Stimulated activated naive B cell treated with anti-CD40 and anti-IgM and Interleukin-4, amounts not matched to agents 10 μg/mL and 1 μg/mL and 100 μg/mL, for 72 hours (primary cell): ENCODE data around the gene IVD.

Source experiments
- ATAC-seq, 2 donors: fragments of 150-1000 bp; cut with Tn5 transposase; replicated peaks; 2 replicates each; pipeline ENCODE4 v1.10.0; 2021; ENCODE audit warnings: moderate library complexity in 1 of 2
- DNase-seq: peaks from one replicate; pipeline ENCODE4 v3.0.0; 2021
- H3K27ac Mint-ChIP-seq: one replicate; pipeline ENCODE4 v1.8.0; 2022; ENCODE audit warnings: mild to moderate bottlenecking, mixed read lengths
- H3K27me3 Mint-ChIP-seq, 2 donors: one replicate each; pipeline ENCODE4 v1.8.0; 2022; ENCODE audit warnings: mixed read lengths in 2 of 2
- H3K36me3 Mint-ChIP-seq, 2 donors: one replicate each; pipeline ENCODE4 v1.8.0; 2022; ENCODE audit warnings: mixed read lengths in 2 of 2, mild to moderate bottlenecking in 1 of 2
- H3K4me1 Mint-ChIP-seq, 2 donors: one replicate each; pipeline ENCODE4 v1.8.0; 2022; ENCODE audit warnings: mixed read lengths in 2 of 2, mild to moderate bottlenecking in 1 of 2
- H3K4me3 Mint-ChIP-seq, 2 donors: one replicate each; pipeline ENCODE4 v1.8.0; 2022; ENCODE audit warnings: mild to moderate bottlenecking in 2 of 2, mixed read lengths in 2 of 2, moderate library complexity in 1 of 2
- H3K9me3 Mint-ChIP-seq, 2 donors: one replicate each; pipeline ENCODE4 v1.8.0; 2022; ENCODE audit warnings: mixed read lengths in 2 of 2, mild to moderate bottlenecking in 1 of 2

Gene IVD

DNA sequence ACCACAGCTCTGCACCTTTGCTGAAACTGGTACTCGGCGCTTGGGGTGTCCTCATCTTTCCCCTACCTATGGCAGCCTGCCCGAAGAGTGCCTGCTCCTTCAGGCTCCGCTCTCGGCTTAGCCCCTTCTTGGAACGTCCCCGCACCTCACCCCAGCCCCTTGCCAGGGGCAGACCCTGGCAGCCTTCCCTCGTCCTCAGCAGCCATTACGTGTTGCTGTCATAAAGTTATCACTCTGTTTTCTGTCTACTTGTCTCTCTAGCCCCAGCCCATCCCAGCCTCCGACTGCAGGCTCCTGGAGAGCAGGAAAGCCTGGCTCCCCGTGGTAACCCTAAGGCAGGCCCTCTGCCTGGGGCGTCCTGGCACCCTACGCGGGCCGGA, 30.1 kb downstream of the IVD start:
- Mint-ChIP-seq H3K4me1 (peaks cover 32 to 46% of the 10 kb centered on the region in 2 donors), H3K9me3 (no peaks in the 10 kb centered on the region), H3K36me3 (no peaks in the 10 kb centered on the region), H3K27me3 (peaks cover 45 to 46% of the 10 kb centered on the region in 2 donors), H3K27ac (no peak overlapping the region), H3K4me3 (peak overlapping the region; percentile 10 to 46)
- ATAC-seq = no peak
- no peak for DNase-seq

DNA sequence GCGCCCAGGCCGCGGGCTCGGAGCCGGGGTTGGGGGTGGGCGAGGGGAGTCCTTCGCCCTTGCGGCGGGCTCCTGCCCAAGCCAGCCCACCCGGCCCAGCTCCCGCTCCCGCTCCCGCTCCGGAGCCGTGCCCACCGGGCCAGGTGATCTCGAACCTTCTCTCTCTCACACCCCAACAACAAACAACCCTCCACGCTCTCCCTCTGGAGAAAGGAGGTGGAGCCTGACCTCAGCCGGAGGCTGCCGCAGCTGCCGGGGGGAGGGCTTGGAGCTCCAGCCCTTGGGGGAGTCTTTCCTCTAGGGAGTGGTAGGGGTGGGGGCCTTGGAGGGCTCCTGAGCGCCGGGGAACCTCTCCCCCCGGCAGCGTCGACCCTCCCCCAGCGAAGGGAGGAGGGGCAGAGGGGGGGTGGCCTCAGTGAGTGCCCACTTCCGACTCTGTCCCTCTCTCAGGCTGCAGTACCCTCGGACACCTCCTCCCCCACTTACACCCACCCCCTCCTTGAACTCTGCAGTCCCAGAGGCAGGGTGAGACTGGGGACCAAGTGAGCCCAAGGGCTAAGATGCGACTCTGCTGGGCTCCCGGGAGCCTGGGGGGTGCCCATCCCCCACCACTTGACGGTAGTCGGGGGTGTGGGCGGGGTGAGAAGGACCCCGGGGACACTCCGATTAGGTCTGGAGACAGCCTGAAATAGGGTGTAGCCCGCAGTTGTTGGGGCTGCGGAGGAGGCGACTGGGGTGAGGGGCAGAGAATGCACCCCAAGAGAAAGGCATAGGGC, 30.7 kb downstream of the IVD start:
- H3K27me3 Mint-ChIP-seq = peaks cover 45 to 46% of the 10 kb centered on the region in 2 donors
- H3K36me3 Mint-ChIP-seq = no peaks in the 10 kb centered on the region
- ATAC-seq (no peak), DNase-seq (no peak)
- peak overlapping the region; percentile 69 to 80 for H3K4me3 Mint-ChIP-seq
- H3K27ac Mint-ChIP-seq = peak overlapping the region; percentile 62
- H3K4me1 Mint-ChIP-seq = peaks cover 32 to 46% of the 10 kb centered on the region in 2 donors
- no peaks in the 10 kb centered on the region for H3K9me3 Mint-ChIP-seq

DNA sequence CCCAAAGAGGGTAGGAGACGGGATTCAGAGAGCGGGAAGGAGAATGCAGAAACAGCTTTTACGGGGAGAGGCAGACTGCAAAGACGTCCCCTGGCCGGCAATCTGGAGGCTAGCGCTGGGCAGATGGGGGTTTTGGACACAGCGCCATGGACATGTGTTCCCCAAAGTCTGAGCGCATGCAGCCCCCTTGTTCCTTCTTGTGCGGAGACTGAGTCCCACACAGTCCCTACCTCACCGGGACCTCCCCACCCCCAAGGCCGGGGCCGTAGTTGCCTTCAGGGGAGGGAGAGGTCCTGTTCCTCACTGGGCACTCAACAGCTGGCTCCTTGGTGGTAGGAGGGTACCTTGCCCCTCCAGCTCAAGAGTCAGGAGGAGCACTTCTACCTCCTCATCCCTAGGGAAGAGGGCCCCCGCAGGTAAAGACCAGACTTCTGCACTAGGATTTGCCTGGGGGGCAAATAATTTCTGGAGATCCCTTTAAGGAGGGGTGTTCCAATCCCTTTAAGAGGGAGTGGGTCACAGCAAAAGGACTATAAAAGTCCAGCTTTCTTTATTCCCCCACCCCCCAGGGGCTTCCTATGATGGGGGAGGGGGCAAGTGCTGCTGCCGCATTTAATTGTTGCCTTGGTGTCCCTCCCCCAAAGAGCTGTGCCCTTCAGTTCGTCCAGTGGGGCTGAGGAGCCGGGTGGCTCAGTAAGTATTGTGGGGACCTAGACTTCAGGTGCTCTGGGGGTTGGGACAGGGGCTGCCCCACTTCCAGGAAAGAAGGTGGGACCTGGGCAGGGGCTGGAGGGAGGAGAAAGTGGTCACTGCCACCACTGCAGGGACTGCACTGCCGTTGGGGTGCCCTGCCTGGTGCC, 31.5 kb downstream of the IVD start:
- H3K27me3 Mint-ChIP-seq = peaks cover 45 to 46% of the 10 kb centered on the region in 2 donors
- ATAC-seq = no peak
- no peak overlapping the region for H3K27ac Mint-ChIP-seq
- H3K9me3 Mint-ChIP-seq = no peaks in the 10 kb centered on the region
- H3K4me3 Mint-ChIP-seq = peak overlapping the region; percentile 66 to 80
- H3K4me1 Mint-ChIP-seq = peaks cover 32 to 46% of the 10 kb centered on the region in 2 donors
- no peak for DNase-seq
- no peaks in the 10 kb centered on the region for H3K36me3 Mint-ChIP-seq

DNA sequence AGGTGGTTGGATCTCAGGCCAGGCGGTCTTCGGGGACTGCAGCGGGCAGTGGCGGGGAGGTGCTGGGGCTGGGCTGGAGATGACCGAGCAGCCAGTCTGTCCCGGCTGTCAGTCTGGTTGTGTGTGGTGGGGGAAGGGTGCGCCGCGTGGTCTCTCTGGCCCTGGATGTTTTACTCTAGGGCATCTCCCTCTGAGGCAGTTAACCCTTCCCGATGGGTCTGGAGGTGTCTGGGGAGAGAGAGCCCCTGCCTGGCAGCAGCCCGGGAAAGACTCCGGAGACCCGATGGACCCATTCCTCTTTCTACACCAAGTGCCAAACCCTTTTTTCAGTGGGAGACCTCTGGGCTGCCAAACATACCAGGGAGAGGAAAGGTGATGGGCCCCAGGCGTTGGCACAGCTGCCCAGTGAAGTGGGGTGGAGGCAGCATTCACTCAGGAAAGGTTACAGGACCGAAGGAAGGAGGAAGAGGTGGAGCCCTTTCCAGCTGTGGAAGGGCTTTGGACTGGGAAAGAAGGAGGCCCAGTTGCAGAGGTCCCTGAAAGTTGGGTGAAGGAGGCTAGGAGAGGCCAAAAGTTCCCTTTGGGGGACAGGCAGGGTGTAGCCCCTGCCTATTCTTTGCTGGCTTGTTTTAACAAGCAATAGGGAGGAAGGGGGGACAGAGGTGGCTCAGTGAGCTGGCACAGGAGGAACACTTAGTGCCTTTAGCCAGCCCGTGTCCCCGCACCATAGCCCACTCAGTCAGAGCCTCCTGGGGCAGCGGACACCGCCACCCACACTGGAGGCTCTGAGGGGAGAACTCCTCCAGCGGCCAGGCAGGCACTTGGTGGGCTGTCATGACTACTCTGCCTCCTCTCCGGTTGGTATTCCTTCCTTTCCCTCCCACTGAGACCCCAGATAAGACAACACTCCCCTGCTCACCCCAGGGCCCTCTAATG, 32.4 kb downstream of the IVD start:
- ATAC-seq (no peak), DNase-seq (no peak)
- no peak overlapping the region for H3K4me3 Mint-ChIP-seq
- no peaks in the 10 kb centered on the region for H3K9me3 Mint-ChIP-seq
- H3K27ac Mint-ChIP-seq = no peak overlapping the region
- peaks cover 40 to 54% of the 10 kb centered on the region in 2 donors for H3K4me1 Mint-ChIP-seq
- no peaks in the 10 kb centered on the region for H3K36me3 Mint-ChIP-seq
- peaks cover 45 to 46% of the 10 kb centered on the region in 2 donors for H3K27me3 Mint-ChIP-seq

DNA sequence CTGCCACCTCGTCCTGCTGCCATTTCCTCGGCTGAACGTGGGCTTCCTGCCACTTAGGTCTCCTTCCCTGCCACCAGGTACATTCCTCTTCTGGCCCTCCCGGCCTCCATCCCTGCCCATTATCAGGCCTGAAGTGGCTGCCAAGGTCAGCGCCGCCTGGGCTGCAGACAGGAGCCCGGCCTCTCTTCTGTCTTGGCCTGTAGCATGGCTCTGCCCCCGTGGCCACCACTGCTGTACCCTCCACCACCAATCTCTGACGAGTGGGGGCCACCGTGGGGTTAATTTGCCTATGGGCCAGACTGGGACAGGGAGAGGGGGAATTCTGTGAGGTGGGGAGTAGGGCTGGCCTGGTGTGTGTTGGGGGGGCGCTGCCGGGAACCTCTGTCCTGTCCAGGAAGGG, 33.1 kb downstream of the IVD start:
- ATAC-seq (no peak), DNase-seq (no peak)
- no peaks in the 10 kb centered on the region for H3K9me3 Mint-ChIP-seq
- H3K4me3 Mint-ChIP-seq = no peak overlapping the region
- peaks cover 45 to 46% of the 10 kb centered on the region in 2 donors for H3K27me3 Mint-ChIP-seq
- peaks cover 2% of the 10 kb centered on the region in 2 donors for H3K36me3 Mint-ChIP-seq
- H3K4me1 Mint-ChIP-seq = peaks cover 45 to 61% of the 10 kb centered on the region in 2 donors
- no peak overlapping the region for H3K27ac Mint-ChIP-seq

DNA sequence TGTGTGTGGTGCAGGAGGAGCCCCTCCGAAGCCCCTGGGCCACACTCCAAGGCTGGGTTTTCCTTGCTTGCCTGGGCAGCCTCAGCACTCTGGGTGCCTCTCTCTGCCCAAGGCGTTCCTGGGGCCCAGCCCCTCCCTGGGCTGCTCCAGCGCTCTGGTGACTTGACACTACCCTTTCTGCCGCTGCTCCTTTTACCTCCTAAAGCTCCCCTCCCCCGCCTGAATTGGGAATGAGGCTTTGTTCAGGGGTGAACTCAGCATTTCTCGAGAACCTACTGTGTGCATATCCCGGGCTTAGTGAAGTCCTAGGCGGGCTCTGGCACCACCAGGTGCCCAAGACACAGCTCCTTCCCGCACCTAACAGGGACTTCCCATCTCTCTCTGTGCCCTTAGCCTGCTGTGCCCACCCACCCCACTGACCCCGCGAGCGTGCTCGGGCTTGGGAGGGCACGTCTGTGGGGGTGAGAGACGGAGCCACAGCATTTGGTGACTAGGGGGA, 33.9 kb downstream of the IVD start:
- H3K4me1 Mint-ChIP-seq = peaks cover 53 to 69% of the 10 kb centered on the region in 2 donors
- no peak for ATAC-seq
- H3K27ac Mint-ChIP-seq = peak overlapping the region; percentile 92
- DNase-seq = no peak
- peaks cover 3% of the 10 kb centered on the region in 2 donors for H3K36me3 Mint-ChIP-seq
- peaks cover 45 to 46% of the 10 kb centered on the region in 2 donors for H3K27me3 Mint-ChIP-seq
- no peaks in the 10 kb centered on the region for H3K9me3 Mint-ChIP-seq
- H3K4me3 Mint-ChIP-seq = peak overlapping the region; percentile 85 to 94

DNA sequence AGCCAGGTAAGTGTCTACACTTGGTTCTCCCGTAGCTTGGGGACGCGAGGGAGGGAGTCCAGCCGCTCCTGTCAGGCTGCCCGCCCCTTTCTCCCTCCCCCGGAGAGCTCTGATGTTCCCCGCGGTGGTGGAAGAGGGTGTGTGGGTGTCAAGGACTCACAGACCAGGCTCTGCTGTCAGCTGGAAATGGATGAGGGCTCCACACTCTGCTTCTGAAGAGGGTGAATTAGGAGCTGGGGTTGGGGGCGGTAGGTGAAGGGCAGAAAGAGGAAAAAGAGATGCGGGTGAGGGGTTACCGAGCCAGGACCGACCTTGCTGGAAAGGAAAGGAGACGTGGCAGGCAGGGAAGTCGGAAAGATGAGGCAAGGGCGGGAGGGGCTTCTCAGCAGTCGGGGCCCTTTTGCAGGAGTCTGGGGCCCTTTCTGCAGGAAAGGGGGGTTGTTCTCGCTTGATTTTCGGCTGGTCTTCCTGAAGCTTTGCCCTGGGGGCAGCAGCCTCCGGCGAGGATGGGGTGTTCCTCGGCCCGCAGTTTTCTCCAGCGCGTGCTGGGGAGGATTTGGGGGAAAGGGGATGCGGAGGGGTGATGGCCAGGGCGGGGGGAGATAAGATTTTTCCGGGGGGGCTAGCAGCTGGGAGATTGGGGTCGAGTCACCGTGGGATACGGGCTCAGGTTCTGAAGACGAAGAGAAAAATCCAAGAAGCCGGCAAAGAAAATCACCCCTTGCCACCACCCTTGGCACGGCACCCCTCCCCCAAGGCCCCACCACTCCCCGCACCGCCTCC, 34.6 kb downstream of the IVD start:
- Mint-ChIP-seq H3K9me3 (no peaks in the 10 kb centered on the region), H3K27me3 (peaks cover 43 to 46% of the 10 kb centered on the region in 2 donors), H3K4me3 (peak overlapping the region; percentile 85 to 94), H3K4me1 (peaks cover 57 to 75% of the 10 kb centered on the region in 2 donors), H3K27ac (peak overlapping the region; percentile 92), H3K36me3 (peaks cover 3% of the 10 kb centered on the region in 2 donors)
- ATAC-seq (peak in 1 of 2 donors; percentile 7), DNase-seq (no peak)

DNA sequence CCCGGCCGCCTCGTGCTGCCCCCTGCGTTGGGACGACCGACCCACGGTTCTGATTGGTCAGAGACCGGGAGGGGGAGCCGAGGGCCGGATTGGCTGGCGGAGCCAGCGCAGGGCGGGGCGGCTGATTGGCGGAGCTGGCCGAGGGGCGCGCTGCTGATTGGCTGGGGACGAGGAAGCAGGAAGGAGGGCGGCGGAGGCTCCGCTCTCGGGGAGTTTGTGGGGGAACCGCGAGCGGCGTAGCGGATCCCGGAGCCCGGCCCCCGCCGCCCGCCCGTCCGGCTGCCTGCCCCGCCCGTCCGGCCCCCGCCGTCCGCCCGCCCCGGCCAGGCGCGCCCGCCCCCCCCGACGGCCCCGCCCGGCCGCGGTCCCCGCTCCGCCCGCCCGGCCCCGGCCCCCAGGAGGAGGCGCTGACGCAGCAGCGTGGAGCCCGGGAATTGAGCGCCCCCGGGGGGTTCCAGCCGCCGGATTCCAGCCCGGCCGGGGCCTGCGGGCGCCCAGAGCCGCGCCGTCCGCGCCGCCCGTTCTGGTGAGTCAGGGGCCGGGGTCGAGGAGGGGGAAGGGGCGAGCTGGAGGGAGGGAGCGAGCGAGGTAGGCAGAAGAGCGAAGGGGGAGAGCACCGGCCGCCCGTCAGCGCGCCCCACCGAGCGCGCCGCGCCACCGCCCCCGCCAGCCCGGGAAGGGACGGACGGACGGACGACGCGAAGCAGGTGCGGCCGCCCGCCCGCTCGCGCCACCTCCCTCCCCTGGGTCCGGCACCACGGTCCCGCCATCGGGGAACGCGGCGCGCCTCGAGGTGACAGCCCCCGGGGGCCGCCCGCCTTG, 35.4 kb downstream of the IVD start, which contains the start of gene BAHD1:
BAHD1 (plus strand) TSS at position 211 of the 822 bp plus-strand sequence. CDS start 17,512 bp downstream, outside the sequence.
- peak; percentile 90 to 92 for ATAC-seq
- H3K4me1 Mint-ChIP-seq = peaks cover 55 to 77% of the 10 kb centered on the region in 2 donors
- peak within 1 kb of the TSS; percentile 92 to 94 for H3K4me3 Mint-ChIP-seq
- no peaks in the 10 kb centered on the region for H3K9me3 Mint-ChIP-seq
- H3K27ac Mint-ChIP-seq = peak within 1 kb of the TSS; percentile 92
- DNase-seq = peak; percentile 96
- peaks cover 3% of the 10 kb centered on the region in 2 donors for H3K36me3 Mint-ChIP-seq
- peaks cover 35 to 41% of the 10 kb centered on the region in 2 donors for H3K27me3 Mint-ChIP-seq

DNA sequence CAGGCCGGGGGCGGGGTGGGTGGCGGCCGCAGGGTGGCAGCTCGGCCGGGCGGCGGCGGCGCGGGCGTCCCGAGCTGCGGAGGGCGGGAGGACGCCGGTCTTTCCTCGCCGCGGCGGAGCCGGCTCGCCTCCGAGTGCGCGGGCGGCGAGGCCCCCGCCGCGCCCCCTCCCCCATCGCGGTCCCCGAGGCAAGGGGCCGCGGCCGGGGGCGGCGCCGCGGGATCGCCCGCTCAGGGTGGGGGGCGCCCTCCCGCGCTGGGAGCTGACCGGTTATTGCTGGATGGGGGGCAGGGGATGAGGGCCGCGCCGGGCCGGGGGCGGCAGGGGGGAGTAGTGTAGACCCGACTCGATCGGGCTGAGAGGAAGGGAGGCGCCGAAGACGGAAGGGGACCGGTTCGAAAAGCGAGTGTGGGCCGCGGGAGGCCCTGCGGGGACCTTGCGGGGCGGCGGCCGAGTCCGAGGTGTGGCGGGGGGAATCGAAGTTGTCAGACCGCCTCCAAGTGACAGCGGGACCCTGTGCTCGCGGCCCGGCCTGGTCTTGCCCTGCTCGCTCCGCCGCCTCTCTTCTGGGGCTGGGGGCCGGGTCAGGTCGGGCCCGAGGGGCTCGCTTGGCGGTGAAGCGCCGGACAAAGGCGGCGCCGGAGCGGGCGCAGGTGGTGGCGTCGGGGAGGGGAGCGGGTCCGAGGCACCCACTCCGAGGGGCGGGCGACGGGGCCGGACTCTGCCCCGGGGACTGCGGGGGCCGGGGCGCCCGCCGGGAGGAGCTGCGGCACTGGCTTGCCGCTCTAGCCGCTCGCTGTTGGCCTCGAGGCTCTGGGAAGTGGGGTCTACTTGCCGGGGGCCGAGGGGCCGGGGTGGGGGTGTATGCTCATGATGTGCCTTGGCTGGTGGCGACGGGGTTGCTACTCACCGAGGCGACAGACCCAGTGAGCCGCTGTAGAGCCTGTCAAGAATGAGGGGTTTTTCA, 36.3 kb downstream of the IVD start:
- ATAC-seq (peak; percentile 3 to 8), DNase-seq (no peak)
- H3K4me1 Mint-ChIP-seq = peaks cover 49 to 69% of the 10 kb centered on the region in 2 donors
- peak overlapping the region; percentile 89 to 92 for H3K4me3 Mint-ChIP-seq
- H3K27ac Mint-ChIP-seq = peak overlapping the region; percentile 79
- peaks cover 26 to 32% of the 10 kb centered on the region in 2 donors for H3K27me3 Mint-ChIP-seq
- H3K9me3 Mint-ChIP-seq = no peaks in the 10 kb centered on the region
- H3K36me3 Mint-ChIP-seq = peaks cover 3% of the 10 kb centered on the region in 2 donors

DNA sequence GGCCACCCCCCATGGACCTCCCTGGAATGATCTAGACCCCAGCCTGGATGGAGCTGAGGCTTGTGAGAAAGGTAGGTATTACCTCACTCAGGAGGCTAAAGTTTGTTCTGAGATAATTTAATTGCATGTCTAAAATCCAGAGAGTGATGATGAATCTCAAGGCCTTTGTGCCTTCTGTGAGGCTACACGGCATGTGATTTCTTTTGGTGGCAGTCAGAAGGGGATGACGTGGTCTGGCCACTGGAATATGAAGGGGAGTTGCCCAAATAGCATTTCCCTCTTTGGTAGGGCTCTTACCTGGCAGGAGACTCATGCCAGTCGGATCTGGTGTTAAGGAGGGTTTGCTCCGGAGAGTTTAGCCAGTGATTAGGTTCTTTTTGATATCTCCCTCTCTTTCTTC, 37.7 kb downstream of the IVD start:
- H3K4me1 Mint-ChIP-seq = peaks cover 40 to 55% of the 10 kb centered on the region in 2 donors
- peaks cover 3% of the 10 kb centered on the region in 2 donors for H3K36me3 Mint-ChIP-seq
- ATAC-seq (no peak), DNase-seq (no peak)
- H3K27me3 Mint-ChIP-seq = peaks cover 12 to 18% of the 10 kb centered on the region in 2 donors
- H3K27ac Mint-ChIP-seq = no peak overlapping the region
- H3K4me3 Mint-ChIP-seq = peak overlapping the region in 1 of 2 donors; percentile 92
- no peaks in the 10 kb centered on the region for H3K9me3 Mint-ChIP-seq

DNA sequence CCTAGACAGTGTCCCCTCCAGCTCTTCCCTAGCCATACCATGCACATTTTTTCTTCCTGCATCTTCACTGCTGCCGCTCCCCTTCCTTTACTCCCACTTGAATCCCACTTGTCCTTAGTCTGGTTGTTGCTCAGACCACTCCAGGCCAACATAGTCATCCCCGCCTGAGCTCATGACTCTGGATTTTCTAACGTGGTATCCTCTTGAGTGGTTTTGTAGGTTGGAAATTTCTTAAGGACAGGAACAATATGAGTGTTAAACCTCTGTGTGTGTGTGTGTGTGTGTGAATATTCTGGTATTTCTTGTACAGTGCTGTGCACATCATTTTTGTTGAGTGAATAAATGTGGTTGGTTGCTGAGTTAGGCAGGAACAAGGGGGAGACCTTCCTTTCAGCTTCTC, 38.3 kb downstream of the IVD start:
- H3K4me1 Mint-ChIP-seq = peaks cover 34 to 52% of the 10 kb centered on the region in 2 donors
- DNase-seq (no peak), ATAC-seq (no peak)
- H3K4me3 Mint-ChIP-seq = no peak overlapping the region
- no peaks in the 10 kb centered on the region for H3K9me3 Mint-ChIP-seq
- peaks cover 6 to 12% of the 10 kb centered on the region in 2 donors for H3K27me3 Mint-ChIP-seq
- no peak overlapping the region for H3K27ac Mint-ChIP-seq
- H3K36me3 Mint-ChIP-seq = peaks cover 3% of the 10 kb centered on the region in 2 donors
